Astrocyte of the cerebellum (primary cell): Measurements from ENCODE around the gene PGBD5.

Source experiments
- DNase-seq: peaks from one replicate; pipeline ENCODE4 v3.0.0-alpha.2; 2011; ENCODE audit warnings: low read depth
- H3K4me3 ChIP-seq: 2 replicates; pipeline ENCODE4 v1.5.1; 2011; ENCODE audit warnings: mild to moderate bottlenecking, low read depth, low read length, moderate library complexity
- CTCF ChIP-seq: IDR thresholded peaks from 2 replicates; pipeline ENCODE4 v1.5.1; 2012; ENCODE audit warnings: low read length, low read depth, moderate library complexity, mild to moderate bottlenecking; ENCODE audit errors: missing control alignments
- in situ Hi-C: cut with HindIII; loops from 2 replicates; pipeline ENCODE4 v1.10.0; 2017; ENCODE audit warnings: low sequenced_read_pairs

PGBD5 gene

DNA sequence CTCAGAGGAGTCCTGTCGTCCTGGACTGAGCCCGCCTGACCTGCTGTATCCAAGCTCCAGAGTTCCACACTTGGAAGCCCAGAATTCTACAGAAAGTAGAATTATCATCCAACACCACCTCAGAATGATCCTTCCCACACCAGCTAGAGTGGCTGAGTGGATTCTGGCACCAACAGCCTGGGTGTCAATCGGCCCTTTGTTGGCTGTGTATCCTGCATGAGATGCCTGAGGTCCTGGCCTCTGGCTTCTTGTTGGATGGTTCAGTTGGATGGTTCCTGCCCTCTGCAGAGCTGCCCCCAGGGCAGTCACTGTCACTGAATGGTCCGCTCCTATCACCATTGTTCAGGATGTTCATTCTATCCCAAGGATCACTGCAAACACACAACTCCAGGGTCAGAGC is 49.8 kb downstream of the PGBD5 start:
- no peak overlapping the region for H3K4me3 ChIP-seq
- in situ Hi-C loops: no loop called here
- no peak for DNase-seq
- TF ChIP-seq CTCF: no peak

- no peak for DNase-seq
- no peak overlapping the region for H3K4me3 ChIP-seq
- in situ Hi-C loops: no loop called here
- no peak for TF ChIP-seq CTCF
Observed at GRCh38 chr1:230375780-230376179, 50.4 kb downstream of the PGBD5 start.

DNA sequence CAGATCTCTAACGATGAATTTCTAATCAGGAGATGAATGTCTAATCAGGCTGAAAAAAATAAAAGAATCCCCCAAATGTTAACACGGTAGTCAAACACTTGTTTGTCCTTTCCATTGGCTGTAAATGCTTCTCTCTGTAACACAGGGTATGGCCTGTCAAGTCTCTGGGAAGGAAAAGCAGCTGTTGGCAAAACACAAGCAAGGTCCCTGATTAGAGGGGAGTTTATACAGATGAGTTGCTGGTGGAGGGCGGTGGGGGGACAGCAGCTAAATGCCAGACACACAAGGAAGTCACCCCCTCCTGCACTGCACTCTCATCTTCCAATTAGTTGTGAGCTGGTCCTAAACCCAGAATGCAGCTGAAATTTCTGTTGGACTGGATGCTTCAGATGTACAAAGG is 51.0 kb downstream of the PGBD5 start:
- TF ChIP-seq CTCF: no peak
- no peak overlapping the region for H3K4me3 ChIP-seq
- in situ Hi-C loops: no loop called here
- no peak for DNase-seq

DNA sequence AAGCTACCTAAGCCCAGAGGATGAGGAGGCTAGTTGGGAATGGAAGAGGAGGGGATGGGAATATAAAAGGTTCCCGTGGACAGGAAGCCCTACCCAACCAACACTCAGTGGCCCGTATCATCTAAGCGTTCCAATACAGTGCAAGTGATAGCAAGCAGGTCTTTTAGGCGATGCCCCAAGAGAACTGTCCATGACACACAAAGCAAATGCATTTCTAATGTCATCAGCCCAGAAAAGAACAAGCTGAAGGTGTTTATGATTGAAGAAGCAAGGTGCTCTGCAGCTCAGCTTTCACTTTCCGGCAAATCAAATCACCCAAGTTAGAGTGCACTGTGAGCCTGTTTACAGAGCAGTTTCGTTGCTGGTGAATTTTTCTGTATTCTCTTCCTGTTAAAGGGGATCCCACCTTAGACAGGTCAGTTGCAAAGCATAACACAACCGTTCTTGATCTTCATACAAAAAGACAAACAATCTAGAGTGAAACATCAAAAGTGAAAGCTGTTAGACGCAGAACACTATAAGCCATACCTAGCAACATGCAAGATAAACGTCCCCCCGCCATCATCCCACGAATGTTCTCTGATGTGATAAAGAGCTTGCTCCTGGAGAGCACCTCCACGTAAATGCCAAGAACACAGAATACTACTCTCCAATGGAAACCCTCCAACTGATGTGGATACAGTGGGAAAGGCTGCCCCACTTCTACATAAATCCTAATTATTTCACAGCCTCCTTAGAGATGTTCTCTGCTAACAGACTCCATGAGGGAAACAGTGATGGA is 54.0 kb downstream of the PGBD5 start:
- H3K4me3 ChIP-seq: no peak overlapping the region
- TF ChIP-seq CTCF: no peak
- in situ Hi-C loops: no loop called here
- no peak for DNase-seq

DNA sequence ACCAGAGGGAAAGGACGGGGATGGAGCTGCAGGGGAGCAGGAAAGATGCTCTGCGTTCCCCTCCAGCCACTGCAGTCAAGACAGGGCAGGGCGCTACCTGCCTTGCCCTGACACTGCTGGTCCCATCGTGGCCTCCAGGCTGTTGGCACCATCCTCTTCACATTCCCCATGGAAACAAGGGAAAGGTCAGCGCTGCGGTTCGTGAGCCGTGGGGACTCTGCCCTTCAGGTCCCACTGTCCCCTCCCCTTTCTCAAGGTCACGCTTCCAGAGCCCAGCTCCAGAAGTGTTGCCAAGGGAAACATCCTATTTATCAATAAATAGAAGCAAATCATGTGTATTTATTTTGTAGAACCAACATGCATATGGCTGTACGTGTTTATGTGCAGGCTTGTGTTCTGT is 56.0 kb downstream of the PGBD5 start:
- TF ChIP-seq CTCF: no peak
- no peak for DNase-seq
- in situ Hi-C loops: no loop called here
- H3K4me3 ChIP-seq: no peak overlapping the region

GRCh38 chr1:230368871-230369270 is 57.3 kb downstream of the PGBD5 start:
- no peak for DNase-seq
- TF ChIP-seq CTCF: no peak
- no peak overlapping the region for H3K4me3 ChIP-seq
- in situ Hi-C loops: no loop called here
